K562 (cell line): ENCODE data around the gene SLC4A1. TPM values are rescaled to one million over a fixed set of nuclear protein-coding genes. Genes with fewer than 3 reads are reported as not detected.
A peak's percentile ranks its signal among the peaks of the same experiment; 100 is the strongest.

Experiments
- CHD7 ChIP-seq: fragments of 200-600 bp; sonication (generic); IDR thresholded peaks from one replicate; pipeline ENCODE4 v1.6.1; 2012; ENCODE audit warnings: mild to moderate bottlenecking, low read depth, low read length, inconsistent platforms
- HDAC8 ChIP-seq: fragments of 450-650 bp; IDR thresholded peaks from 2 replicates; pipeline ENCODE4 v1.6.1; 2016; ENCODE audit warnings: mild to moderate bottlenecking, missing genetic modification characterization, moderate library complexity, missing compliant biosample characterization
- HDGF ChIP-seq: fragments of 450-650 bp; IDR thresholded peaks from 2 replicates; pipeline ENCODE4 v1.6.1; 2016
- PHTF2 ChIP-seq: fragments of 250-450 bp; sonication (Bioruptor Pico); IDR thresholded peaks from 2 replicates; pipeline ENCODE4 v1.5.0; 2021; ENCODE audit warnings: mild to moderate bottlenecking
- POLR2A ChIP-seq: fragments of 450-650 bp; conservative IDR thresholded peaks from 2 replicates; pipeline ENCODE4 v1.6.1; 2016
- POLR2AphosphoS2 ChIP-seq: IDR thresholded peaks from 2 replicates; pipeline ENCODE4 v1.6.1; 2012; ENCODE audit warnings: low read length, improper control_type of control experiment
- POU5F1 ChIP-seq: fragments of 150-350 bp; IDR thresholded peaks from 2 replicates; pipeline ENCODE4 v1.6.1; 2014; ENCODE audit warnings: borderline replicate concordance, low read length, low read depth, mild to moderate bottlenecking; ENCODE audit not compliant: partially characterized antibody
- PRMT5 ChIP-seq: sonication (generic); formaldehyde crosslinking; IDR thresholded peaks from 2 replicates; pipeline ENCODE4 v1.5.0; 2020; ENCODE audit warnings: missing genetic modification reagents
- VEZF1 ChIP-seq: fragments of 200-800 bp; sonication (Bioruptor generic); IDR thresholded peaks from 2 replicates; pipeline ENCODE4 v1.6.1; 2017; ENCODE audit warnings: missing genetic modification characterization, missing compliant biosample characterization
- ZBTB17 ChIP-seq: fragments of 450-650 bp; formaldehyde crosslinking; IDR thresholded peaks from 2 replicates; pipeline ENCODE4 v1.4.0; 2020; ENCODE audit warnings: mild to moderate bottlenecking
- polyA plus RNA-seq, 8 experiments: library from polyadenylated mRNA; depleted of rRNA in 4 of 8; stranded (reverse) in 5 of 8; unstranded in 3 of 8; fragments of >200 nt; fragmentation: Nextera tagmentation in 2 of 8; fragmentation: Illumina TruSeq in 1 of 8; extraction: Ambion mirVana in 2 of 8; extraction: Trizol in 1 of 8; gene quantifications; 2 replicates each; pipeline versions ENCODE4 v1.2.1 to v1.2.3, GENCODE V29; 2011 to 2014; ENCODE audit warnings: inconsistent platforms in 1 of 8, missing spikeins in 1 of 8
- total RNA-seq, 7 experiments: library from RNA; depleted of rRNA in 6 of 7; stranded (reverse); fragments of >200 nt in 6 of 7; fragmentation: Illumina TruSeq in 2 of 7; extraction: Trizol in 2 of 7; gene quantifications; 2 replicates each; pipeline versions ENCODE4 v1.2.1 to v1.2.3, GENCODE V29; 2011 to 2021; ENCODE audit warnings: low replicate concordance in 1 of 7
- TF ChIP-seq, protein P1 (sequence below), 2 experiments: fragments of 150-350 bp in 1 of 2; IDR thresholded peaks; 2 replicates each; pipeline ENCODE4 v1.6.1; 2012 to 2016; ENCODE audit warnings: low read depth in 2 of 2, low read length in 2 of 2, mild to moderate bottlenecking in 1 of 2, moderate library complexity in 1 of 2

Gene SLC4A1
- total and polyA plus RNA-seq, 9 of the 15 experiments (the other 6 are each of a cell fraction or from before 2014, with no cell fraction given) = 0.14 to 1.00 (median 0.53) TPM

GRCh38 chr17:44266402-44267164, 1.4 kb downstream of the SLC4A1 start (continued):
- TF ChIP-seq, protein P1, sequence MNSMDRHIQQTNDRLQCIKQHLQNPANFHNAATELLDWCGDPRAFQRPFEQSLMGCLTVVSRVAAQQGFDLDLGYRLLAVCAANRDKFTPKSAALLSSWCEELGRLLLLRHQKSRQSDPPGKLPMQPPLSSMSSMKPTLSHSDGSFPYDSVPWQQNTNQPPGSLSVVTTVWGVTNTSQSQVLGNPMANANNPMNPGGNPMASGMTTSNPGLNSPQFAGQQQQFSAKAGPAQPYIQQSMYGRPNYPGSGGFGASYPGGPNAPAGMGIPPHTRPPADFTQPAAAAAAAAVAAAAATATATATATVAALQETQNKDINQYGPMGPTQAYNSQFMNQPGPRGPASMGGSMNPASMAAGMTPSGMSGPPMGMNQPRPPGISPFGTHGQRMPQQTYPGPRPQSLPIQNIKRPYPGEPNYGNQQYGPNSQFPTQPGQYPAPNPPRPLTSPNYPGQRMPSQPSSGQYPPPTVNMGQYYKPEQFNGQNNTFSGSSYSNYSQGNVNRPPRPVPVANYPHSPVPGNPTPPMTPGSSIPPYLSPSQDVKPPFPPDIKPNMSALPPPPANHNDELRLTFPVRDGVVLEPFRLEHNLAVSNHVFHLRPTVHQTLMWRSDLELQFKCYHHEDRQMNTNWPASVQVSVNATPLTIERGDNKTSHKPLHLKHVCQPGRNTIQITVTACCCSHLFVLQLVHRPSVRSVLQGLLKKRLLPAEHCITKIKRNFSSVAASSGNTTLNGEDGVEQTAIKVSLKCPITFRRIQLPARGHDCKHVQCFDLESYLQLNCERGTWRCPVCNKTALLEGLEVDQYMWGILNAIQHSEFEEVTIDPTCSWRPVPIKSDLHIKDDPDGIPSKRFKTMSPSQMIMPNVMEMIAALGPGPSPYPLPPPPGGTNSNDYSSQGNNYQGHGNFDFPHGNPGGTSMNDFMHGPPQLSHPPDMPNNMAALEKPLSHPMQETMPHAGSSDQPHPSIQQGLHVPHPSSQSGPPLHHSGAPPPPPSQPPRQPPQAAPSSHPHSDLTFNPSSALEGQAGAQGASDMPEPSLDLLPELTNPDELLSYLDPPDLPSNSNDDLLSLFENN (IDR thresholded peaks at IDR 0.05; ENCODE audit: low read depth in 2 of 2, low read length in 2 of 2) = peak in 1 of 2 experiments; percentile 99; a peak in 2 of 4 replicates
- no peak for TF ChIP-seq CHD7
- TF ChIP-seq POU5F1 = no peak
- peak; percentile 75; the same call in 1 of the 2 replicates for TF ChIP-seq ZBTB17 (CRISPR knock-in tag)
- TF ChIP-seq HDGF = no peak
- TF ChIP-seq VEZF1 (CRISPR knock-in tag) = peak; percentile 89
- 0 out of 2 replicates have a peak, but pooled peaks have one; percentile 57 for TF ChIP-seq HDAC8 (tag)
- no peak for TF ChIP-seq PRMT5
- no peak for TF ChIP-seq POLR2AphosphoS2
- TF ChIP-seq POLR2A = no peak
- no peak for TF ChIP-seq PHTF2
